ENCODE results near the gene JAM3.

- TF ChIP-seq POLR2A (IDR thresholded peaks at IDR 0.05; ENCODE audit: low read depth, low read length) (no peak), POLR2AphosphoS5 (IDR thresholded peaks at IDR 0.05; ENCODE audit: low read depth, low read length) (no peak)
Observed at GRCh38 chr11:134120143-134120850, 51.4 kb downstream of the JAM3 start.
